SU-DHL-6 (cell line): ENCODE data around the gene GNB1L.

Experiments
- H2AFZ ChIP-seq: fragments of 200-600 bp; sonication (generic); 2 replicates; pipeline ENCODE4 v1.6.1; 2014; ENCODE audit warnings: low read depth, mild to moderate bottlenecking, moderate library complexity, mixed read lengths, antibody characterized with exemption, low read length; ENCODE audit not compliant: severe bottlenecking
- H3F3A ChIP-seq: fragments of 200-600 bp; shearing (Covaris generic); 2 replicates; pipeline ENCODE4 v1.6.0; 2016; ENCODE audit warnings: antibody characterized with exemption, mild to moderate bottlenecking; ENCODE audit not compliant: insufficient read depth
- H3K27ac ChIP-seq: fragments of 200-600 bp; sonication (generic); 2 replicates; pipeline ENCODE4 v1.5.1; 2016; ENCODE audit warnings: low read depth, mild to moderate bottlenecking, low read length, moderate library complexity, mixed read lengths
- H3K27me3 ChIP-seq: fragments of 200-600 bp; sonication (generic), shearing (Covaris generic); 2 replicates; pipeline ENCODE4 v1.6.0; 2014; ENCODE audit warnings: mild to moderate bottlenecking, low read length
- H3K36me3 ChIP-seq: fragments of 200-600 bp; sonication (generic); 2 replicates; pipeline ENCODE4 v1.6.1; 2014; ENCODE audit warnings: mild to moderate bottlenecking, low read length, mixed read lengths
- H3K4me2 ChIP-seq: fragments of 300-600, 200-600 bp; shearing (Covaris generic), sonication (generic); 2 replicates; pipeline ENCODE4 v1.6.0; 2014; ENCODE audit warnings: low read length, low read depth, mild to moderate bottlenecking; ENCODE audit not compliant: poor library complexity, severe bottlenecking
- H3K4me3 ChIP-seq: fragments of 200-600 bp; sonication (generic); 2 replicates; pipeline ENCODE4 v1.5.1; 2014; ENCODE audit warnings: antibody characterized with exemption, low read length, mild to moderate bottlenecking, mixed read lengths; ENCODE audit not compliant: insufficient read depth, poor library complexity, severe bottlenecking
- H3K79me2 ChIP-seq: fragments of 200-600 bp; sonication (generic); 2 replicates; pipeline ENCODE4 v1.6.1; 2014; ENCODE audit warnings: mild to moderate bottlenecking, low read length, moderate library complexity; ENCODE audit not compliant: insufficient read depth
- H3K9ac ChIP-seq: fragments of 200-600 bp; sonication (generic); 2 replicates; pipeline ENCODE4 v1.7.0; 2014; ENCODE audit warnings: mild to moderate bottlenecking, low read length
- H3K9me2 ChIP-seq: fragments of 200-600 bp; sonication (generic); replicated peaks from 2 replicates; pipeline ENCODE4 v1.6.1; 2014; ENCODE audit warnings: low read length; ENCODE audit not compliant: insufficient read depth
- H3K9me3 ChIP-seq: fragments of 200-600 bp; sonication (generic); 2 replicates; pipeline ENCODE4 v1.6.1; 2014; ENCODE audit warnings: low read length, mixed read lengths; ENCODE audit not compliant: insufficient read depth
- H4K20me1 ChIP-seq: fragments of 200-600 bp; sonication (generic); 2 replicates; pipeline ENCODE4 v1.6.1; 2014; ENCODE audit warnings: low read depth, mild to moderate bottlenecking, antibody characterized with exemption, low read length, moderate library complexity, mixed read lengths
- EZH2phosphoT487 ChIP-seq: fragments of 200-600 bp; sonication (generic), shearing (Covaris generic); conservative IDR thresholded peaks from 2 replicates; pipeline ENCODE4 v1.6.1; 2018; ENCODE audit warnings: mild to moderate bottlenecking, antibody characterized with exemption, low read length, moderate library complexity, mixed read lengths
- TF ChIP-seq, protein P1 (sequence below): fragments of 200-600 bp; sonication (generic); IDR thresholded peaks from one replicate; pipeline ENCODE4 v1.5.1; 2017; ENCODE audit warnings: antibody characterized with exemption, mild to moderate bottlenecking, low read length, moderate library complexity; ENCODE audit not compliant: insufficient read depth, poor library complexity, severe bottlenecking

The GNB1L gene

DNA sequence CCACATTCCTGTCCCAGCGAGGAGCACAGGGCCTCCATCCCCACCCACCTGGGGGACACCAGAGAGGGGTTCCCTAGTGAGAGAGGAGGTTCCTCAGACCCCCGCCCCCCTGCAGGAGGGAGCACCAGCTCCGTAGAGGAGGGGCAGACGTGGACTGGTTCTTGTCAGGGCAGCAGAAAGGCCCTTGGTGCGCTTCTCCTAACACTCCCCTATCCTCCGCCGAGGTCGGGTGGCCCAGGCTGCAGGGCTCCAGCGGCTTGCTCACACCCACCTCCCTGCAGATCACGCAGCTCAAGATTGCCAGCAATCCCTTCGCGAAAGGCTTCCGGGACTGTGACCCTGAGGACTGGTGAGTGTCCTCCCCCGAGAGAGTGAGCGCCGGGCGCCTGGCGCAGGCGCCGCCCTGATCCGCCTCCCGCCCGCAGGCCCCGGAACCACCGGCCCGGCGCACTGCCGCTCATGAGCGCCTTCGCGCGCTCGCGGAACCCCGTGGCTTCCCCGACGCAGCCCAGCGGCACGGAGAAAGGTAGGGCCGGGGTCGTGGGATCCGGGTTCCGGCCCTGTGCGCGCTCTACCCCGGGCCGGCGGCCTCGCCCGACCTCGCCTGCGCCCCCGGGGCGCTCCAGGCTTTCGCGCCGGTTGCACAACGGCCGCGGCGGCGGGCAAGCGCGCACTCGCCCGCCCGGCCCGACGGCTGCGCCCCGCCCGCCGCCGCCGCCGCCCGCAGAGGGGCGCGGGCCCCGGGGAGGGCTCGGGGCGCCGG, 89.0 kb downstream of the GNB1L start:
- TF ChIP-seq EZH2phosphoT487, result no peak
- TF ChIP-seq, protein P1, sequence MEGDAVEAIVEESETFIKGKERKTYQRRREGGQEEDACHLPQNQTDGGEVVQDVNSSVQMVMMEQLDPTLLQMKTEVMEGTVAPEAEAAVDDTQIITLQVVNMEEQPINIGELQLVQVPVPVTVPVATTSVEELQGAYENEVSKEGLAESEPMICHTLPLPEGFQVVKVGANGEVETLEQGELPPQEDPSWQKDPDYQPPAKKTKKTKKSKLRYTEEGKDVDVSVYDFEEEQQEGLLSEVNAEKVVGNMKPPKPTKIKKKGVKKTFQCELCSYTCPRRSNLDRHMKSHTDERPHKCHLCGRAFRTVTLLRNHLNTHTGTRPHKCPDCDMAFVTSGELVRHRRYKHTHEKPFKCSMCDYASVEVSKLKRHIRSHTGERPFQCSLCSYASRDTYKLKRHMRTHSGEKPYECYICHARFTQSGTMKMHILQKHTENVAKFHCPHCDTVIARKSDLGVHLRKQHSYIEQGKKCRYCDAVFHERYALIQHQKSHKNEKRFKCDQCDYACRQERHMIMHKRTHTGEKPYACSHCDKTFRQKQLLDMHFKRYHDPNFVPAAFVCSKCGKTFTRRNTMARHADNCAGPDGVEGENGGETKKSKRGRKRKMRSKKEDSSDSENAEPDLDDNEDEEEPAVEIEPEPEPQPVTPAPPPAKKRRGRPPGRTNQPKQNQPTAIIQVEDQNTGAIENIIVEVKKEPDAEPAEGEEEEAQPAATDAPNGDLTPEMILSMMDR, result no peak
- Histone ChIP-seq H3K4me3 (no peak overlapping the region), H3K79me2 (no peaks in the 10 kb centered on the region), H3K9me2 (no peaks in the 10 kb centered on the region), H3K4me2 (no peak overlapping the region), H3K36me3 (no peaks in the 10 kb centered on the region), H3K27me3 (no peaks in the 10 kb centered on the region), H2AFZ (no peak overlapping the region), H3K27ac (no peak overlapping the region), H3K9me3 (no peaks in the 10 kb centered on the region), H3F3A (no peaks in the 10 kb centered on the region), H4K20me1 (no peaks in the 10 kb centered on the region), H3K9ac (no peak overlapping the region)

DNA sequence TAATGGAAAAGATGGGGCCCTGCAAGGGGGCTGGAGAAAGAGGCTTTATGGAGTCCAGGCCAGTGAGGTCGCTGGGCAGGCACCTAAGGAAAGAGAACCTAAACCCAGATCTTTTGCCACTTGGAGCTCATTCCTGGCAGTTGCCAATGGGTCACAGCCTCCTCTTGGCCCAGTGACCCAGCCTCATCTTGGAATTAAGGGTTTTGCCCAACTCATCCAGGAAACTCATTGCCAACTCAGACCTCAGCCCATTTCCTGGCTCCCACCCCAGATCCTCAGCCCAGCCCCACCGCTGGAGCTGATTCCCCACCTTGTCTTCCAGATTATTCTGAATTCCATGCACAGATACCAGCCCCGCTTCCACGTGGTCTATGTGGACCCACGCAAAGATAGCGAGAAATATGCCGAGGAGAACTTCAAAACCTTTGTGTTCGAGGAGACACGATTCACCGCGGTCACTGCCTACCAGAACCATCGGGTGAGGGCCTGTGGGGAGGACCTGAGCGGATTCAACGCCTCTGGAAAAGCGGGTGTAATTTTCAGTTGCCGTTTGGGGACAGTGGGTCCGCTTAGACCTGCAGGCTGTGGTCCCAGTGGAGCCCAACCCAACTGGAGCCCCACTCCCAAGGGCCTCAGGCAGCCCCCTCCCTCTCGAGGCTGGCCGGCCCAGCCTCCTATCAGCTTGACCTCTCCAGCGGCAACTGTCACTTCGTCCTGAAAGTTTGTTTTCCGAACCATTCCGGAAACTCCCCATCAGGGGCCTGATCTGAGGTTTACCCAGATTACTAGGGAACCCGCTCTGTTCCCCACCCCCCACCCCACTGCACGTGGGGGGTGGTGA, 89.8 kb downstream of the GNB1L start:
- no peaks in the 10 kb centered on the region for H3K9me2 ChIP-seq
- no peaks in the 10 kb centered on the region for H3F3A ChIP-seq
- H3K4me2 ChIP-seq, result no peak overlapping the region
- no peak overlapping the region for H3K9ac ChIP-seq
- no peaks in the 10 kb centered on the region for H3K27me3 ChIP-seq
- H4K20me1 ChIP-seq, result no peaks in the 10 kb centered on the region
- TF ChIP-seq, protein P1, result no peak
- no peak for TF ChIP-seq EZH2phosphoT487
- no peaks in the 10 kb centered on the region for H3K9me3 ChIP-seq
- H3K4me3 ChIP-seq, result no peak overlapping the region
- no peaks in the 10 kb centered on the region for H3K79me2 ChIP-seq
- no peaks in the 10 kb centered on the region for H3K36me3 ChIP-seq
- no peak overlapping the region for H2AFZ ChIP-seq
- H3K27ac ChIP-seq, result no peak overlapping the region

DNA sequence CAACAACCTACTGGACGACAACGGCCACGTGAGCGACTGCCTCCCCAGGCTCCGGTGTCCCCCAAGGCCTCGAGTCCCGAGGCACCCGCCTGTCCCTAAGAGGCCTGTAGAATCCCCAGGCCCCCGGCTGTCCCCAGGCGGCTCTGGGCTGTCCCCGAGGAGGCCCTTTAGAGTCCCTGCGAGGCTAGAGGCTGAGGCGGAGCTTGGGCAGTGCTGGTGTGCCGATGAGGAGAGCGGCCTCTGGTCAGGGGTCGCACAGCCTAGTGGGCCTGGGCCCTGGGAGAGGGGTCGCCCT, 90.4 kb downstream of the GNB1L start:
- Histone ChIP-seq H3K4me2 (no peak overlapping the region), H3K9ac (no peak overlapping the region), H4K20me1 (no peaks in the 10 kb centered on the region), H3K27ac (no peak overlapping the region), H3K27me3 (no peaks in the 10 kb centered on the region), H3F3A (no peaks in the 10 kb centered on the region), H3K9me3 (no peaks in the 10 kb centered on the region), H3K4me3 (no peak overlapping the region), H3K9me2 (no peaks in the 10 kb centered on the region), H3K79me2 (no peaks in the 10 kb centered on the region), H2AFZ (no peak overlapping the region), H3K36me3 (no peaks in the 10 kb centered on the region)
- TF ChIP-seq, protein P1, result no peak
- no peak for TF ChIP-seq EZH2phosphoT487
